Measurements from ENCODE around the gene GLIS1.

The GLIS1 gene

DNA sequence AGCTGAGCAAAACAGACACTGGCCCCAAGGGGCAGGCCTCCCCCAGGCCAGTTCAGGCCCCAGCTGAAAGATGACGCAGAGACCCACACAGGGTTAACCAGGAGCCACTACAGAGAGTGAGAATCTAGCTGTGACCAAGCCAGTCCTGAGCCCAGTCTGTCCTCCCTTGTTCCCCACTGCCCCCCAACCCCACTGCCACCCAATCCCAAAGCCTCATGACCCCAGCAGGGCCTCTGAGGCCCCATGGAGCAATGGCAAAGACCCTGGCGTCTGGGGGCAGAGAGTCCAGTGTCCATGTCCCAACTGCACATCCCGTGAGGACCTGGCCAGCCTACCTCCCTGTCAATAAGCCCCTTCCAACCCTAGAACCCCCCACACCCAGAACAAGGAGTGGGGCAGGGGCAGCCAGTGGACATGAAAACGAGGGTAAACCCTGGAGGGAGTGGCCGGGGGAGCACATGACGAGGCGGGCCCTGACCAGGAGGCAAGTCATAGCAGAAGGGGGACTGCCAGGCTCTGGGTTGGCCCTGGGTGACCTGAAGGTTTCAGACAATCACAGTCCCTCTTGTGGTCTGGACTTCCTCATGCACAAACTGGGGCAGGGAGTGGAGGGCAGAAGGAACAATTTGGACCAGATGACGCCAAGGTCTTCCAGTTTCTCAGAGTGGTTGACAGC lies 100.5 kb downstream of the GLIS1 start:
- ChIA-PET CTCF (no interaction called here), POLR2A (no interaction called here)
- DNase-seq (ENCODE audit: extremely low spot score), result no peak
- no peak for TF ChIP-seq FOXA1 (IDR thresholded peaks at IDR 0.05)
- TF ChIP-seq SP1 (IDR thresholded peaks at IDR 0.05), result no peak
- TF ChIP-seq CTBP1 (IDR thresholded peaks at IDR 0.05; ENCODE audit: borderline replicate concordance), result no peak
- TF ChIP-seq BHLHE40 (IDR thresholded peaks at IDR 0.05; ENCODE audit: borderline replicate concordance), result no peak
- no peak for TF ChIP-seq ZNF384 (IDR thresholded peaks at IDR 0.05)

DNA sequence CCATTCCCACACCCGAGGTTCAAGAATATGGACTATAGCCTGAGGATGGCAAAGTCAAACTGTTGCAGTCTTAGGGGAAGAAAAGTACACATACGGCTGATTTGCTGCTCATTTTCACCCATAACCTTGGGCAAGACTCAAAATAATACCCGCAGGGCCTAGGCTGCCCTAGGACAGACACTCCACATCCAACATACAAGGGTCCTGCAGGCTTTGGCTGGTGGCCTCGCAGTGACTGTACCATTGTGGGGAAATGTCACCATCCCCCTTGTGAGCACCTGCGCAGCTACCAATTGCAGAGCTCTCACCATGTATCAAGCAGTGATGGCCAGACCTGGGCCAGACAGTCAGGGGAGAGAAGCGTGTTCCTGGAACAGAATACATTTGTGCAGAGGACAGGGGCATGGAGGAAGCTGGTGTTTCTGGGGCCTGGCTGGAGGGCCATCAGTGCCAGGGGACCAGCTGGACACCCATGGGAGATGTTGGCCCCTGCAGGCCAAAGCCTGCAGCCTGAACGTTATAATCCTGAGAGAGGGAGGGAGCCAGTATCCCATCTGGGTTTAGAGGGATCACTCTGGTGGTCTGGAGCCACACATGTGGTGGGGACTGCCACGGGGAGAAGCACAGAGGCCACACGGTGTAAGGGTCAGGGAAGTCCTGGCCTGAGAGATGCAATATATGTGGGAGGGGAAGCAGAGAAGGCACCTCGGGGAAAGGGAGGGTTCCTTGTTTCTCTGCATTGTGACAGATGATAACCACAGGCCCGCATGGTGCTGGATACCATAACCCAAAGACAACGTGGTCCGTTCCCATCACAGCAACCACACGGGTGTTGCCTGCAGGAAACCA lies 101.2 kb downstream of the GLIS1 start:
- TF ChIP-seq FOXK2 (IDR thresholded peaks at IDR 0.05) (no peak), NFRKB (IDR thresholded peaks at IDR 0.05) (no peak), LEF1 (IDR thresholded peaks at IDR 0.05; ENCODE audit: borderline replicate concordance) (no peak), ZNF384 (IDR thresholded peaks at IDR 0.05) (no peak), FOXM1 (IDR thresholded peaks at IDR 0.05; ENCODE audit: borderline replicate concordance) (no peak), CTBP1 (IDR thresholded peaks at IDR 0.05; ENCODE audit: borderline replicate concordance) (no peak), L3MBTL2 (conservative IDR thresholded peaks at IDR 0.05) (no peak), SP1 (IDR thresholded peaks at IDR 0.05) (no peak)
- POLR2A ChIA-PET, result no interaction called here
- no peak for DNase-seq (ENCODE audit: extremely low spot score)
- CTCF ChIA-PET, result interaction anchor here (0.7 kb wide), 1 partner anchor 1463 kb away, joined by 3 read pairs; no protein-coding TSS in a partner anchor

DNA sequence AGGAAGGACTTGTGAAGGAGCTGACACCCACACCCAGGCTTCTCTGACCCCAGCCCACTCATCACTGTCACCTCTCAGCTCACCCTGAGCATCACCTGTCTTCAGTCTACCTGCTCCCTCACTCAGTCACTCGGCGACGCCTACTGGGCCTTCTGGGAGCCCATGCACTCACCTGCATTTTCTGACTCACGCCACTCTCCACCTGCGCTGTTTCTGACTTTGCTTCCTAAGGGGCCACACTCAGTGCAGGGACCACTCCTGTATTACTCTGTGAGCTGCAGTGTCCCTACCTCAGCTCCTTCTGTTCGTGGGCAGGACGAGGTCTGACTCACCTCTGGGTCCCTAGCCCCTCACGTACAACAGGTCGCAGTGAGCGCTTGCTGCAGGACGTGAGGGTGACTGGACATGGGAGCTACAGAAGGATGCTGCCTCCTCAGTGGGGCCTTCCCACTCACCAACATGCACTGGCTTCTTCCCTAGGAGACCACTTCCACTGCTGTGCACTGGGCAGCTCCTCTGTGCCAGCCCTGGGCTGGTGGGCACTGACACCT lies 102.3 kb downstream of the GLIS1 start:
- POLR2A ChIA-PET, result no interaction called here
- CTCF ChIA-PET, result no interaction called here

DNA sequence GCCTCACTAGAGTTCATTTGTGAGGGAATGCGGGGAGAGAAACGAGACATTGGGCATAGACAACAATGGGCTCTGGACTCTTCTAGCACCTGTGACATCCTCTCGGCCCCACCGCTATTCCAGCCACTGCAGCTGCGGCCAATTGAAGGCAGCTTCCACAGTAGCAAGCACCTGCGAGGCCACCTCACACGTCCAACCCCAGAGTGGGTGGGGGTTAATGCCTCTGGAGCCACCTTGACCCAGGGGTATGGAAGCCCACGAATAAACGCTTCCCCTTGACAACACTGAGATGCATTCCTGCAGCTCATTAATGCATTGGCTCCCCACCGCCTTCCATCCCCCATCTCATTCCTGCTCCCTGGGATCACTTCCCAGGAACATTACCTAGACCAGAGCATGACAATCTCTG lies 104.4 kb downstream of the GLIS1 start:
- DNase-seq (ENCODE audit: extremely low spot score), result no peak
- TF ChIP-seq FOXK2 (IDR thresholded peaks at IDR 0.05), result no peak
- TF ChIP-seq, protein P1, sequence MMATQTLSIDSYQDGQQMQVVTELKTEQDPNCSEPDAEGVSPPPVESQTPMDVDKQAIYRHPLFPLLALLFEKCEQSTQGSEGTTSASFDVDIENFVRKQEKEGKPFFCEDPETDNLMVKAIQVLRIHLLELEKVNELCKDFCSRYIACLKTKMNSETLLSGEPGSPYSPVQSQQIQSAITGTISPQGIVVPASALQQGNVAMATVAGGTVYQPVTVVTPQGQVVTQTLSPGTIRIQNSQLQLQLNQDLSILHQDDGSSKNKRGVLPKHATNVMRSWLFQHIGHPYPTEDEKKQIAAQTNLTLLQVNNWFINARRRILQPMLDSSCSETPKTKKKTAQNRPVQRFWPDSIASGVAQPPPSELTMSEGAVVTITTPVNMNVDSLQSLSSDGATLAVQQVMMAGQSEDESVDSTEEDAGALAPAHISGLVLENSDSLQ (IDR thresholded peaks at IDR 0.05), result no peak
- ChIA-PET POLR2A (no interaction called here), CTCF (no interaction called here)

More for the DNA sequence above, 102.3 kb downstream of the GLIS1 start:
- DNase-seq (ENCODE audit: extremely low spot score), result no peak
- no peak for TF ChIP-seq HDGF (IDR thresholded peaks at IDR 0.05; ENCODE audit: borderline replicate concordance)
- TF ChIP-seq BHLHE40 (IDR thresholded peaks at IDR 0.05; ENCODE audit: borderline replicate concordance), result no peak
- TF ChIP-seq ELF4 (IDR thresholded peaks at IDR 0.05), result no peak
- no peak for TF ChIP-seq LEF1 (IDR thresholded peaks at IDR 0.05; ENCODE audit: borderline replicate concordance)

DNA sequence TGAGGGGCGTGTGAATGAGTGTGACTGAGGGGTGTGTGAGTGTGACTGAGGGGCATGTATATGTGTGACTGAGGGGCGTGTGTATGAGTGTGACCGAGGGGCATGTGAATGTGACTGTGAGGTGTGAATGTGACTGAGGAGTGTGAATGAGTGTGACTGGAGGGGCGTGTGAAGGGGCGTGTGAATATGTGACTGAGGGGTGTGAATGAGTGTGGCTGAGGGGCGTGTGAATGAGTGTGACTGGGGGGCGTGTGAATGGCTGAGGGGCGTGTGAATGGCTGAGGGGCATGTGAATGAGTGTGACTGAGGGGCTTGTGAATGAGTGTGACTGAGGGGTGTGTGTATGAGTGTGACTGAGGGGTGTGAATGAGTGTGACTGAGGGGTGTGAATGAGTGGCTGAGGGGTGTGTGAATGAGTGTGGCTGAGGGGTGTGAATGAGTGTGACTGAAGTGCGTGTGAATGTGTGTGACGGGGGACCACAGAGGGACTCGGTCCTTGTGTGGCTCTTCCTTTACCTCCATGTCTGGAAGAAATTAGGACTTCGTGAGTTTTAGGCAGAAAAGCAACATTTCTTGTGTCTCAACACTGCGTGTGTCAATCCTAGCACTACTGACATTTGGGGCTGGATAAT lies 105.8 kb downstream of the GLIS1 start:
- no peak for DNase-seq (ENCODE audit: extremely low spot score)
- POLR2A ChIA-PET, result no interaction called here
- no peak for TF ChIP-seq FOXM1 (IDR thresholded peaks at IDR 0.05; ENCODE audit: borderline replicate concordance)
- TF ChIP-seq LEF1 (IDR thresholded peaks at IDR 0.05; ENCODE audit: borderline replicate concordance), result no peak
- TF ChIP-seq, protein P1 (IDR thresholded peaks at IDR 0.05), result no peak
- no peak for TF ChIP-seq TARDBP (IDR thresholded peaks at IDR 0.05)
- TF ChIP-seq NFRKB (IDR thresholded peaks at IDR 0.05), result no peak
- no peak for TF ChIP-seq HDGF (IDR thresholded peaks at IDR 0.05; ENCODE audit: borderline replicate concordance)
- TF ChIP-seq CTBP1 (IDR thresholded peaks at IDR 0.05; ENCODE audit: borderline replicate concordance), result no peak
- TF ChIP-seq ELF4 (IDR thresholded peaks at IDR 0.05), result no peak
- no peak for TF ChIP-seq FOXA1 (IDR thresholded peaks at IDR 0.05)
- no peak for TF ChIP-seq ARNT (IDR thresholded peaks at IDR 0.05)
- no peak for TF ChIP-seq SP1 (IDR thresholded peaks at IDR 0.05)
- CTCF ChIA-PET, result no interaction called here

DNA sequence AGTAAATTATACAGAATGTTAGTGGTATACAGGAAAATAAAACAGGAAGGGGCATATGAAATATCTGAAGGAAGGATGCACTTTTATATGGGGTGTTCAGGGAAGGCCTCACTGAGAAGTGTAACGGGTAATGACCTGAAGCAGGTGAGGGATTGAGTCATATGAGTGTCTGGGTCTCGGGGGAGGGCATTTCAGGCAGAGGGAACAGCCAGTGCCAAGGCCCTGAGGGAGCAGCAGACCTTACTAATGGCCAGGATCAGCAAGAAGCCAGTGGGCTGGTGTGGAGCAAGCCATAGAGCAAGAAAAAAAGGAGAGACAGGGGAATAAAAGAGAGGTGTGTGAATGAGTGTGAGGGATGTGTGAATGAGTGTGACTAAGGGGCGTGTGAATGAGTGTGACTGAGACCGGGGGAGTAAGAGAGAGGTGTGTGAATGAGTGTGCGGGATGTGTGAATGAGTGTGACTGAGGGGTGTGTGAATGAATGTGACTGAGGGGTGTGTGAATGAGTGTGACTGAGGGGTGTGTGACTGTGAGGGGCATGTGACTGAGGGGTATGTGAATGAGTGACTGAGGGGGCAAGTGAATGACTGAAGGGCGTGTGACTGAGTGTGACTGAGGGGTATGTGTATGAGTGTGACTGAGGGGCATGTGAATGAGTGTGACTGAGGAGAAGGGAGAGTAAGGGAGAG lies 107.2 kb downstream of the GLIS1 start:
- ChIA-PET CTCF (no interaction called here), POLR2A (no interaction called here)
- TF ChIP-seq SP1 (IDR thresholded peaks at IDR 0.05) (no peak), SUZ12 (IDR thresholded peaks at IDR 0.05) (no peak), ZNF384 (IDR thresholded peaks at IDR 0.05) (no peak), FOXK2 (IDR thresholded peaks at IDR 0.05) (no peak), FOXA1 (IDR thresholded peaks at IDR 0.05) (no peak), FOXM1 (IDR thresholded peaks at IDR 0.05; ENCODE audit: borderline replicate concordance) (no peak), CTBP1 (IDR thresholded peaks at IDR 0.05; ENCODE audit: borderline replicate concordance) (no peak), NFRKB (IDR thresholded peaks at IDR 0.05) (no peak), HDGF (IDR thresholded peaks at IDR 0.05; ENCODE audit: borderline replicate concordance) (no peak), BHLHE40 (IDR thresholded peaks at IDR 0.05; ENCODE audit: borderline replicate concordance) (no peak), ARNT (IDR thresholded peaks at IDR 0.05) (no peak)
- TF ChIP-seq, protein P1 (IDR thresholded peaks at IDR 0.05), result no peak
- DNase-seq (ENCODE audit: extremely low spot score), result no peak
